ENCODE measurements around the gene LAMA1. TPM values are rescaled to one million over a fixed set of nuclear protein-coding genes. Genes with fewer than 3 reads are reported as not detected.

The LAMA1 gene
- total and polyA plus RNA-seq, 2 of the 4 experiments (the other 2 are of a cell fraction), result 10.9 to 15.5 TPM

DNA sequence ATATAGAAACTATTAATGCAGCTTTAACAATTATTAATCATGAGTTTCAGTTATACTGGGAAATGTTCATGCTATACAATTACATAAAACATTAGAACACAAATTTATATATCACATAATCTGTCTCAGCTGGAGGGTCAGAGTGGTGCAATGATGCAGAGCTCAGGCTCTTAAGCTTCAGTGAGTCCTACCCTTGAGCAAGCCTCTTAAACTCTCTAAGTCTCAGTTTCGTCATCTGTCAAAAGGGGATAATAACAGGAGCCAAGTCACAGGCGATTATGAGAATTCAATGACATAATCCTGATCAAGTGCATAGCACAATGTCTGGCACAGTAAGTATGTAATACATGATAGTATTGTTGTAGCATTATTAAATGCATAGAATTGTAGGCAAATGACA, 46.0 kb downstream of the LAMA1 start:
- Histone ChIP-seq H2AFZ (replicated peaks; ENCODE audit: low read length, poor library complexity) (no peak overlapping the region), H3K9ac (ENCODE audit: low read depth, low read length) (no peak overlapping the region), H3K4ac (ENCODE audit: low read depth, low read length) (no peak overlapping the region), H4K20me1 (ENCODE audit: insufficient read depth, low read length) (no peaks in the 10 kb centered on the region), H2BK20ac (ENCODE audit: low read depth, low read length) (no peak overlapping the region), H3K4me1 (ENCODE audit: control insufficient read depth, insufficient read depth, low read length) (no peaks in the 10 kb centered on the region), H3K23ac (ENCODE audit: low read depth, low read length) (no peak overlapping the region), H3K14ac (replicated peaks; ENCODE audit: low read depth, low read length) (no peak overlapping the region), H3K56ac (ENCODE audit: extremely low read depth, insufficient read depth, low read length) (no peak overlapping the region), H3K9me3 (ENCODE audit: control insufficient read depth, insufficient read depth, low read length) (no peaks in the 10 kb centered on the region), H2BK5ac (ENCODE audit: low read depth, low read length, poor library complexity, severe bottlenecking) (no peak overlapping the region), H2BK15ac (ENCODE audit: low read depth, low read length) (no peak overlapping the region), H4K8ac (ENCODE audit: low read depth in 2 of 2, low read length in 2 of 2) (no peak overlapping the region), H3K27me3 (ENCODE audit: control insufficient read depth, insufficient read depth, low read length) (no peaks in the 10 kb centered on the region), H3K4me3 (ENCODE audit: insufficient read depth, low read depth, low read length) (no peak overlapping the region), H3K9me1 (ENCODE audit: insufficient read depth, low read length) (no peaks in the 10 kb centered on the region), H4K5ac (ENCODE audit: low read depth, low read length) (no peak overlapping the region), H2BK120ac (ENCODE audit: low read depth, low read length) (no peak overlapping the region), H3K18ac (ENCODE audit: low read depth, low read length) (no peak overlapping the region), H2AK5ac (ENCODE audit: low read depth, low read length) (no peak overlapping the region), H4K91ac (ENCODE audit: insufficient read depth, low read depth, low read length) (no peak overlapping the region), H3K27ac (ENCODE audit: insufficient read depth, low read length) (no peak overlapping the region), H2AK9ac (replicated peaks; ENCODE audit: low read depth, low read length, poor library complexity) (no peak overlapping the region), H3K36me3 (ENCODE audit: control insufficient read depth, insufficient read depth, low read length) (no peaks in the 10 kb centered on the region), H3K79me1 (ENCODE audit: low read depth in 1 of 2, low read length in 2 of 2) (no peaks in the 10 kb centered on the region), H3K4me2 (ENCODE audit: low read depth, low read length) (no peak overlapping the region)
- intact Hi-C loops (cut with micrococcal nuclease) (no loop called here), in situ Hi-C loops (cut with MboI; ENCODE audit: low sequenced_read_pairs) (no loop called here), dilution Hi-C loops (cut with HindIII; ENCODE audit: low sequenced_read_pairs, unreplicated experiment) (no loop called here)
- no peak for ATAC-seq (ENCODE audit: low read depth)
- ChIA-PET POLR2A (ENCODE audit: unreplicated experiment) (no interaction called here), CTCF (no interaction called here)
- no CpG with 5 or more reads among the region's 2 CpGs for WGBS, 2 experiments (ENCODE audit: extremely low coverage in 2 of 2, insufficient read length in 1 of 2)
- no peak for TF ChIP-seq MXI1 (IDR thresholded peaks at IDR 0.05; ENCODE audit: borderline replicate concordance, low read depth, low read length)
- no peak for TF ChIP-seq RCOR1 (IDR thresholded peaks at IDR 0.05; ENCODE audit: insufficient replicate concordance, low read length)
- TF ChIP-seq RAD21 (IDR thresholded peaks at IDR 0.05; ENCODE audit: low read length), result no peak
- no peak for TF ChIP-seq RFX5 (IDR thresholded peaks at IDR 0.05; ENCODE audit: low read depth, low read length)
- no peak for TF ChIP-seq CHD1 (IDR thresholded peaks at IDR 0.05; ENCODE audit: low read depth, low read length)
- TF ChIP-seq NFE2L2 (IDR thresholded peaks at IDR 0.05; ENCODE audit: low read depth, low read length), result no peak
- TF ChIP-seq, protein P1, sequence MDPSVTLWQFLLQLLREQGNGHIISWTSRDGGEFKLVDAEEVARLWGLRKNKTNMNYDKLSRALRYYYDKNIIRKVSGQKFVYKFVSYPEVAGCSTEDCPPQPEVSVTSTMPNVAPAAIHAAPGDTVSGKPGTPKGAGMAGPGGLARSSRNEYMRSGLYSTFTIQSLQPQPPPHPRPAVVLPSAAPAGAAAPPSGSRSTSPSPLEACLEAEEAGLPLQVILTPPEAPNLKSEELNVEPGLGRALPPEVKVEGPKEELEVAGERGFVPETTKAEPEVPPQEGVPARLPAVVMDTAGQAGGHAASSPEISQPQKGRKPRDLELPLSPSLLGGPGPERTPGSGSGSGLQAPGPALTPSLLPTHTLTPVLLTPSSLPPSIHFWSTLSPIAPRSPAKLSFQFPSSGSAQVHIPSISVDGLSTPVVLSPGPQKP (IDR thresholded peaks at IDR 0.05; ENCODE audit: borderline replicate concordance, low read depth, low read length), result no peak
- no peak for TF ChIP-seq BHLHE40 (IDR thresholded peaks at IDR 0.05; ENCODE audit: low read depth, low read length)
- no peak for TF ChIP-seq CEBPB (IDR thresholded peaks at IDR 0.05; ENCODE audit: low read depth, low read length)
- no TSS peak for BruUV-seq (replicated peaks)
- no peak for DNase-seq
